NOMO-1 treated with dmso at 0.1 percent for 144 hours (cell line): ENCODE results near the gene SH3RF3.

Experiments
- DNase-seq: peaks from one replicate; lab custom pipeline; 2025; ENCODE audit not compliant: unreplicated experiment; lab: John Stamatoyannopoulos, UW

Gene SH3RF3

GRCh38 chr2:109423556-109424359 lies 294.8 kb downstream of the SH3RF3 start:
- no peak for DNase-seq

DNA sequence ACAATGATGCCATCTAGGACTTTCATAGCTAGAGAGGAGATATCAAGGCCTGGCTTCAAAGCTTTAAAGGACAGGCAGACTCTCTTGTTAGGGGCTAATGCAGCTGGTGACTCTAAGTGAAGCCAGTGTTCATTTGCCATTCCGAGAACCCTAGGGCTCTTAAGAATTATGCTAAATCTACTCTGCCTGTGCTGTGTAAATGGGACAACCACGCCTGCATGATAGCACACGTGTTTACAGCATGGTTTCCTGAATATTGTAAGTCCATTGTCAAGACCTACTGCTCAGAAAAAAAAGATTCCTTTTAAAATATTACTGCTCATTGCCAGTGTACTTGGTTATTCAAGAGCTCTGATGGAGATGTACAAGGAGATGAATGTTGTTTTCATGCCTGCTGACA lies 296.4 kb downstream of the SH3RF3 start:
- no peak for DNase-seq

GRCh38 chr2:109427661-109428091 lies 298.7 kb downstream of the SH3RF3 start:
- no peak for DNase-seq

DNA sequence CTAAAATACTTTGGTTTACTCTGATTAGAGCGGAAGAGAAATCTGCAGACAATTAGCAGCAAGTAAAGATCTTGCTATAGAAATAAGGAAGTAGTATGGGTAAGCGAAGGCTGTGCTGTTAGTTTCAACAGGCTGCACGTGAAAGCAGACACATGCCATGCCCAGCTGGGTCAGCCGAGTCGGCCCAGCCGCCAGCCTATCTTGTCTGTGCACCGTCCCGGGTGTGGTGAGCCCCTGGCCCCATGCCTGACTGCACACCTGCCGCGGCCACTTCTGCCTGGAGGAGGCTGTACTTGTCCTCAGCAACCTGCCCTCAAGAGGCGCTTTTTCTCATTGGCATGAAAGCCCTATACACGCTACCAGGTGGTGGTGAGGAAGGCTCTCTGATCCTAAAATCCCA lies 299.3 kb downstream of the SH3RF3 start:
- peak; percentile 37 for DNase-seq

- no peak for DNase-seq
Observed at GRCh38 chr2:109428841-109429566, 300.0 kb downstream of the SH3RF3 start.

DNA sequence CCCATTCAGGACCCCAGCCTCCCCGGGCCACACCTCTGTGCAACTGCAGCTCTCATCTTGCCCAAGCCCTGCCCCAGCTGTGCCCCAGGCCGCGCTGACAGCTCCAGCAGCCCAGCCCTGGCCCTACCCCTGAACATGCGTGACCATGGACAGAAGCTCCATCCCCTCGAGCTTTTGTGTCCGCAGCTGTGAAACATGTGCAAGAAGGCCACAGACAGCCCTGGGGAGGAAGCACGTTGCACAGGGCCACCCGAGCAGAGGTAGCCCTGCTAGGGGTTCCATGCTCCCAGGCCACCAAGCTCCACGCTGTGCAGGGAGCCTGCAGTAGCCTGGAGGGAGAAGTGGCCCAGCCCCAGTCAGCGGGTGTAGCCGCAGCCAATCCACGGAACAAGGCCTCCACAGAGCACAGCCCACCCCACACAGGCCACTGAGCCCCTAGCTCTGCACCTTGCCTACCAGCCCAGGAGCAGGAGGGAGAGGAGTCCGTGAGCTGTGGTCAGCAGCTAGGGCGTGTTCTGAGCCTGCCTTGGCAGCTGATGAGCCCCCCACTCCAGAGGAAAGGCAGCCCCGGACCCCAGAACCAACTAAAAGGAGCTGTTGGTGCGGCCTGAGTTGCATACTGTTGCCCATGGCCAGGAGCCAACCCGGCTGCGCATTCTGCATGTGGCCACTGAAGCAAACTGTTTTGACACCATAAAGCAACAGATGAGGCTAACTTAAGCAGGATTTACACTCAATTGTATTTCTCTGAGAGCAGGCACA lies 300.7 kb downstream of the SH3RF3 start:
- no peak for DNase-seq

DNA sequence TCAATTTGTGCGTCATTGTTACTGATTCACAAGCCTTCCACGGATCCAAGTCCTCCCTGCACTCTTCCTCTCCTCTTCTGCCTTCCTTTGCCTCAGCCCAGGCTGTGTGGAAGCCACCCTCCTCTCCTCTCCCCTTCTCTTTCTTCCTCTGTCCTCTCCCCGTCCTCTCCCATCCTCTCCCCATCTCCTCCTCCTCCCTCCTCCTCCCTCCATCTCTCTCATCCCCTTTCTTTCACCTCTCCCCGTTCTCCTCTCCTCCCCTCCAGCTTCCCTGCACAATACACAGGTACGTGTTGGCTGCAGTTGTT lies 301.3 kb downstream of the SH3RF3 start:
- no peak for DNase-seq

DNA sequence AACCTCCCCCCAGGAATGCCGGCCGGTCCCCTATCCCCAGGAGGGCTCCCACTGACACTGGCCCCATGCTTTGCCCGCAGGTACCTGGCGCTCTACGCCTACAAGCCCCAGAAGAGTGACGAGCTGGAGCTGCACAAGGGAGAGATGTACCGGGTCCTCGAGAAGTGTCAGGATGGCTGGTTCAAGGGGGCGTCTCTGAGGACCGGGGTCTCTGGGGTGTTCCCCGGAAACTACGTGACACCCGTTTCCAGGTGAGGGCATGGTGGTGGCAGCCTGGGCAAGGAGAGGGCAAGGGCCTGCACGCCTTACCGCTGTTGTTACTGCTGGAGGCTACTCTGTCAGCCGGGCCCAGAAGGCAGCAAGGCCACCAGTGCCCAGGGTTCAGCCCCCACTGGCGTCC lies 303.4 kb downstream of the SH3RF3 start:
- no peak for DNase-seq

DNA sequence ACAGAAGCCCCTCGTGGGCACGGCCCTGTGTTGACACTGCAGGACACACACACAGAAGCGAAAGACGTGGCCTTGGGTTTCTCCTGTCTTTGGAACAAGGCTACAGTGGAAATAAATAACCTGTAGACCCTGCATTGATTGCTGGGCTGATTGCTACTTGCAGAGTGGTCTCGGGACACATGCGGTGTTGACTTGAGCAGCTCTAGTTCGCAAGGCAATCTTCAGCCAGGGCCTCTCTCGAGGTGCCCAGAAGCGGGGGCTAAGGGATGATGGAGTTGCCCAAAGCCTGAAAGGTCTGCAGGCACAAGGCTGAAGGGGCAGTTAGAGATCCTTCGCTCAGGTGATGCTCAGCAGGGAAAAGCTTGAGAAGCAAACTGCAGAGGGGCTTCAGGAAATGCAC lies 304.5 kb downstream of the SH3RF3 start:
- no peak for DNase-seq

DNA sequence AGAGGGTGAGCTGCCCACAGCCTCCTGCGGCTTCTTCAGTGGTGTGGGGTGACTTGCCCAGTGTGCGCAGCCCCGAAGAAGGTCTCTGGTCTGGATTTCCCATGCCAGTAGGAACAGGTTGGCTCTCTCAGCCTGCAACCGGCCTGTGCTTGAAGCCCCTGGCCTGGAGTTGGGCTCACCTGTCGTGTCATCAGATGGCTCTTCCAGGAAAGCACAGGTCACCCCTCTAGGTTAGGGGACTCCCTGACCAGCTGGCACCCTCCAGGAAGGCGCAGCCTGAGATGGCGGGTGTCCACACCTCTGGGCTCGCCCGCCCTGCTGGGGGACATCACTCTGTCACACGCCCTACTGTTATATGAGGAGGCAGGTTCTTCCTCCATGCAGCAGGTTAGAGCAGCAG lies 304.9 kb downstream of the SH3RF3 start:
- no peak for DNase-seq

DNA sequence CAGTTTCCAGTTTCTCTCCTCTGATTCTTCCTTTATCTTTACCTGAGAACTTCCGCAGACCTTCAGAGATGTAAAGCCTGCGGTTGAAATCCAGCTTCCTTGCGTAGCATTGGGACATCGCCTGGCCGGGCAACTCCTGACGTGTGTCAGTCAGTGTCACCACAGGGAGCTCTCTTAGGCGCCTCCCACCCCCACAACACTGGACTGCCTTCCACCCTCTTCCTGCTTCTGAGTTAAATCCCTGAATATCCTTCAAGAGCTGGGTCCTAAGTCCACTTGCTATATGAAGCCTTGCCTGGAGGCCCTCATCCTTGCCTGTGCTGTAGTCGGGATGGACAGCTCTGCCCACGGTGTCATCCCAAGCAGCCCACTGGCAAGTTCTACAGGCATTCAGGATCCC lies 305.3 kb downstream of the SH3RF3 start:
- DNase-seq = no peak

- DNase-seq = no peak
Observed at GRCh38 chr2:109435066-109435690, 306.2 kb downstream of the SH3RF3 start.

GRCh38 chr2:109435901-109436598 lies 307.0 kb downstream of the SH3RF3 start:
- no peak for DNase-seq

GRCh38 chr2:109436610-109437225 lies 307.7 kb downstream of the SH3RF3 start:
- DNase-seq = no peak

DNA sequence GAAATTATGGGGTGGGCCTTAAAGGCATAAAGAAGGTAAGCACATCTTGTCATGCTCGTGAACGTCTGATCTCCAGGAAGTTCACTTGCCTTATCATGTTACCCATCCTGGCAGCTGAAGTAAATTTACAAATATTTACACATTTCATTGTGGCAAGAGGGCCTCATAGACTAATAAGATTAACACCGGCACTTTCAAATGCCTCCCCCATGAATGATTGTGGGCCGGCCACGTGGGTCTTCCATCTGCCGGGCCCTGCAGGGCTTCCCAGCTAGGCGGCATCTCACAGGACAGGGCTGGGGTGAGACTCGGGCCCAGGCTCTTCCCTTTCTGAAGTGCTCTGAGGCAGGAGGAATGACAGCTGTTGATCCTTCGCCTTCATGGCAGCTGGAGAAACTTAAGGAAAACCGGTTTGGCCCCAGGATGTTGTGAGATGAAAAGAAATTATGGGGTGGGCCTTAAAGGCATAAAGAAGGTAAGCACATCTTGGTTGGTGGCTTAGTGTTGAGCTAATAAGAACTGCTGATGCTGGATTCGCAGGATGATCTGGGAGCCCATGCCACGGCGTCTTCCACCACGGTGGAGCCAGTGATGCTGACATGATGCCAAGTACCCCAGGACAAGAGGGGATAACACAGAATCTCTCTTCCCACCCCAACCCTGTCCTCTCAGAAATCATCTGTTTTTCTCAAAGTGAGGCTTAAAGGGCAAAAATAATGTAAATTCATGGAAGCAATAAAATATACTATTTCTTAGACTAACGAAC lies 308.5 kb downstream of the SH3RF3 start:
- no peak for DNase-seq

GRCh38 chr2:109438146-109438545 lies 309.1 kb downstream of the SH3RF3 start:
- DNase-seq = no peak

GRCh38 chr2:109438773-109439389 lies 309.9 kb downstream of the SH3RF3 start:
- no peak for DNase-seq

- DNase-seq = no peak
Observed at GRCh38 chr2:109439390-109439786, 310.4 kb downstream of the SH3RF3 start.

GRCh38 chr2:109439986-109440385 lies 311.0 kb downstream of the SH3RF3 start:
- DNase-seq = no peak
